B cell (primary cell): ENCODE data around the gene MYCBP2. TPM values are rescaled to one million over a fixed set of nuclear protein-coding genes. Genes with fewer than 3 reads are reported as not detected.
A peak's percentile ranks its signal among the peaks of the same experiment; 100 is the strongest.

ENCODE experiments used
- ATAC-seq: fragments of 200-7000 bp; cut with Tn5 transposase; one replicate; pipeline ENCODE4 v1.10.0; 2021; ENCODE audit warnings: low read depth, mild to moderate bottlenecking, moderate number of reproducible peaks, moderate library complexity
- CTCF ChIA-PET: fragments of 350-600 bp; sonication (Branson Sonifier 250); formaldehyde crosslinking; loops from one replicate; lab custom pipeline; 2021; ENCODE audit warnings: antibody characterized with exemption, inconsistent platforms; lab: Charles Lee
- POLR2A ChIA-PET: fragments of 350-600 bp; sonication (Branson Sonifier 250); formaldehyde crosslinking; loops from one replicate; lab custom pipeline; 2021; ENCODE audit warnings: antibody characterized with exemption; lab: Charles Lee
- DNase-seq: peaks from one replicate; pipeline ENCODE4 v3.0.0; 2013
- H2AFZ ChIP-seq: 2 replicates; pipeline ENCODE4 v1.6.1; 2012; ENCODE audit warnings: mild to moderate bottlenecking, low read depth, low read length; ENCODE audit not compliant: insufficient read depth, poor library complexity, severe bottlenecking
- H3K27ac ChIP-seq, 2 donors: 1 replicate in 1 of 2; 2 replicates in 1 of 2; pipeline ENCODE4 v1.5.1; 2012 to 2013; ENCODE audit warnings: low read length in 2 of 2, mild to moderate bottlenecking in 2 of 2, moderate library complexity in 1 of 2
- H3K27me3 ChIP-seq, 4 experiments: fragments of 200-600 bp in 1 of 4; sonication (generic) in 1 of 4; replicated peaks in 1 of 4; 1 replicate in 2 of 4; 2 replicates in 2 of 4; pipeline versions ENCODE4 v1.6.1 to v1.7.0; 2013 to 2016; ENCODE audit warnings: low read length in 3 of 4, mild to moderate bottlenecking in 2 of 4, mixed read lengths in 1 of 4, moderate library complexity in 1 of 4; ENCODE audit not compliant: insufficient read depth in 4 of 4, control insufficient read depth in 3 of 4; ENCODE audit errors: control extremely low read depth in 1 of 4
- H3K36me3 ChIP-seq, 2 experiments: replicated peaks in 1 of 2; 1 replicate in 1 of 2; 2 replicates in 1 of 2; pipeline versions ENCODE4 v1.6.1 to v1.7.1; 2013; ENCODE audit warnings: low read length in 1 of 2; ENCODE audit not compliant: insufficient read depth in 2 of 2, control insufficient read depth in 1 of 2; ENCODE audit errors: control extremely low read depth in 1 of 2, extremely low read depth in 1 of 2
- H3K4me1 ChIP-seq, 2 donors: fragments of 200-600 bp in 1 of 2; sonication (generic) in 1 of 2; 1 replicate in 1 of 2; 2 replicates in 1 of 2; pipeline versions ENCODE4 v1.5.1 to v1.6.1; 2013 to 2017; ENCODE audit warnings: low read length in 2 of 2; ENCODE audit not compliant: control insufficient read depth in 2 of 2, insufficient read depth in 2 of 2
- H3K4me2 ChIP-seq: replicated peaks from 2 replicates; pipeline ENCODE3; 2012; ENCODE audit warnings: mild to moderate bottlenecking, low read depth, low read length; ENCODE audit not compliant: poor library complexity, severe bottlenecking
- H3K4me3 ChIP-seq, 5 experiments: fragments of 200-600 bp in 1 of 5; sonication (generic) in 1 of 5; 1 replicate in 3 of 5; 2 replicates in 2 of 5; pipeline versions ENCODE4 v1.5.1 to v1.7.0; 2011 to 2016; ENCODE audit warnings: low read length in 4 of 5, mild to moderate bottlenecking in 4 of 5, low read depth in 2 of 5, control low read depth in 1 of 5, moderate library complexity in 1 of 5; ENCODE audit not compliant: insufficient read depth in 1 of 5; ENCODE audit errors: control extremely low read depth in 1 of 5, extremely low read depth in 1 of 5
- H3K79me2 ChIP-seq: fragments of 200-600 bp; sonication (generic); one replicate; pipeline ENCODE4 v1.6.0; 2016; ENCODE audit warnings: low read length; ENCODE audit not compliant: control insufficient read depth, insufficient read depth
- H3K9ac ChIP-seq: fragments of 200-600 bp; sonication (generic); 2 replicates; pipeline ENCODE4 v1.6.1; 2017; ENCODE audit warnings: mild to moderate bottlenecking, low read length, moderate library complexity
- H3K9me3 ChIP-seq, 3 donors: one replicate each; pipeline versions ENCODE4 v1.6.1 to v1.7.1; 2013; ENCODE audit warnings: low read length in 2 of 3; ENCODE audit not compliant: control insufficient read depth in 2 of 3, insufficient read depth in 1 of 3; ENCODE audit errors: control extremely low read depth in 1 of 3
- H4K20me1 ChIP-seq: 2 replicates; pipeline ENCODE4 v1.6.0; 2012; ENCODE audit warnings: mild to moderate bottlenecking, low read length; ENCODE audit not compliant: insufficient read depth, control insufficient read depth, poor library complexity, severe bottlenecking
- H3K27ac Mint-ChIP-seq: one replicate; pipeline ENCODE4 v1.8.0; 2021; ENCODE audit warnings: mixed read lengths
- H3K27me3 Mint-ChIP-seq: one replicate; pipeline ENCODE4 v1.8.0; 2021; ENCODE audit warnings: mixed read lengths
- H3K4me1 Mint-ChIP-seq: one replicate; pipeline ENCODE4 v1.8.0; 2021; ENCODE audit warnings: mixed read lengths
- H3K4me3 Mint-ChIP-seq: one replicate; pipeline ENCODE4 v1.8.0; 2021; ENCODE audit warnings: mixed read lengths
- H3K9me3 Mint-ChIP-seq: one replicate; pipeline ENCODE4 v1.8.0; 2022; ENCODE audit warnings: mixed read lengths; ENCODE audit not compliant: insufficient read depth
- EZH2 ChIP-seq: IDR thresholded peaks from 2 replicates; pipeline ENCODE4 v1.6.1; 2012; ENCODE audit warnings: borderline replicate concordance, low read depth, mild to moderate bottlenecking, moderate library complexity, low read length; ENCODE audit not compliant: insufficient read depth, poor library complexity, severe bottlenecking
- WGBS: methylation state at CpG from one replicate; pipeline ENCODE4 v1.1.5; 2013; ENCODE audit warnings: missing lambda C conversion rate; ENCODE audit not compliant: insufficient coverage; 5-methylcytosine and 5-hydroxymethylcytosine counted together
- intact Hi-C: fragments of 100-400 bp; cut with micrococcal nuclease; formaldehyde crosslinking; loops from one replicate; pipeline ENCODE4 v1.10.0; 2022
- polyA plus RNA-seq: library from polyadenylated mRNA; depleted of rRNA; stranded (reverse); fragments of >200 nt; gene quantifications from 2 replicates; pipeline ENCODE4 v1.2.3, GENCODE V29; 2012
- total RNA-seq, 2 donors: library from RNA; stranded (reverse); fragments of 120-200 nt in 1 of 2; gene quantifications; 1 replicate in 1 of 2; 2 replicates in 1 of 2; pipeline versions ENCODE4 v1.2.3 to v1.2.4, GENCODE V29; 2013 to 2022
- TF ChIP-seq, protein P1 (sequence below): fragments of 200-600 bp; IDR thresholded peaks from one replicate; pipeline ENCODE4 v1.8.0; 2022; ENCODE audit warnings: antibody characterized with exemption, mild to moderate bottlenecking

Gene MYCBP2
- total and polyA plus RNA-seq, 2 donors (not counting 1 experiment from before 2014, with no cell fraction given), result 84.0 to 237 TPM

DNA sequence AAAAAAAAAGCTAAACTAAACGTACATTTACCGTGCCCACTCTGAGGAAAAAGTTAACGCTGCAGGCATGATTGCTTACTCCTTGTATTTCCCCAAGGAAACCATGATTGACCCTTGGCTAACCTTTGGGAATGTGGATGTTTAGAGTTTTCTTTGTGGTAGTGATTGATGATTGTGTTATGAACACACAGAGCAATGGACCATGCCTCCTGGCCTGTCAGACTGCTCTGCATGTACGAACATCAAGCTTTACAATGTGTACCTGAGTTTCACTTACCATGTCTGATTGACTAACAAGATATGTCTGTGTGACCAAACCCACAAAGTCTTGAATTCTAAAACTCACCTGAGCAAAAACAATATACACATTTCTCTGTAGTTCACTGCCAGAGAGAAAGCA lies 35.1 kb downstream of the MYCBP2 start:
- Mint-ChIP-seq H3K27me3 (no peaks in the 10 kb centered on the region), H3K9me3 (no peaks in the 10 kb centered on the region), H3K4me3 (no peak overlapping the region), H3K27ac (peak overlapping the region; percentile 15), H3K4me1 (peaks cover 43% of the 10 kb centered on the region)
- H3K9me3 ChIP-seq, result no peaks in the 10 kb centered on the region
- 83% methylated on average over 4 of the region's 4 CpGs for WGBS
- peaks cover 6 to 7% of the 10 kb centered on the region in 2 donors for H3K4me1 ChIP-seq
- intact Hi-C loops, result loop anchor here (1.0 kb wide), 1 partner anchor 187 kb away; no protein-coding TSS in a partner anchor
- H2AFZ ChIP-seq, result no peak overlapping the region
- peaks cover 91% of the 10 kb centered on the region for H3K79me2 ChIP-seq
- POLR2A ChIA-PET, result no interaction called here
- H3K27me3 ChIP-seq, result no peaks in the 10 kb centered on the region
- peaks cover 4% of the 10 kb centered on the region for H4K20me1 ChIP-seq
- no peak for ATAC-seq
- peaks cover 12 to 48% of the 10 kb centered on the region in 2 experiments for H3K36me3 ChIP-seq
- no peak overlapping the region for H3K4me2 ChIP-seq
- no peak overlapping the region for H3K4me3 ChIP-seq
- CTCF ChIA-PET, result interaction anchor here (1.6 kb wide), 1 partner anchor 25 kb away, joined by 4 read pairs; no protein-coding TSS in a partner anchor
- TF ChIP-seq EZH2, result no peak
- TF ChIP-seq, protein P1, sequence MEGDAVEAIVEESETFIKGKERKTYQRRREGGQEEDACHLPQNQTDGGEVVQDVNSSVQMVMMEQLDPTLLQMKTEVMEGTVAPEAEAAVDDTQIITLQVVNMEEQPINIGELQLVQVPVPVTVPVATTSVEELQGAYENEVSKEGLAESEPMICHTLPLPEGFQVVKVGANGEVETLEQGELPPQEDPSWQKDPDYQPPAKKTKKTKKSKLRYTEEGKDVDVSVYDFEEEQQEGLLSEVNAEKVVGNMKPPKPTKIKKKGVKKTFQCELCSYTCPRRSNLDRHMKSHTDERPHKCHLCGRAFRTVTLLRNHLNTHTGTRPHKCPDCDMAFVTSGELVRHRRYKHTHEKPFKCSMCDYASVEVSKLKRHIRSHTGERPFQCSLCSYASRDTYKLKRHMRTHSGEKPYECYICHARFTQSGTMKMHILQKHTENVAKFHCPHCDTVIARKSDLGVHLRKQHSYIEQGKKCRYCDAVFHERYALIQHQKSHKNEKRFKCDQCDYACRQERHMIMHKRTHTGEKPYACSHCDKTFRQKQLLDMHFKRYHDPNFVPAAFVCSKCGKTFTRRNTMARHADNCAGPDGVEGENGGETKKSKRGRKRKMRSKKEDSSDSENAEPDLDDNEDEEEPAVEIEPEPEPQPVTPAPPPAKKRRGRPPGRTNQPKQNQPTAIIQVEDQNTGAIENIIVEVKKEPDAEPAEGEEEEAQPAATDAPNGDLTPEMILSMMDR, result no peak
- no peak overlapping the region for H3K9ac ChIP-seq
- peak overlapping the region in 1 of 2 donors; percentile 37 for H3K27ac ChIP-seq
- DNase-seq, result no peak

DNA sequence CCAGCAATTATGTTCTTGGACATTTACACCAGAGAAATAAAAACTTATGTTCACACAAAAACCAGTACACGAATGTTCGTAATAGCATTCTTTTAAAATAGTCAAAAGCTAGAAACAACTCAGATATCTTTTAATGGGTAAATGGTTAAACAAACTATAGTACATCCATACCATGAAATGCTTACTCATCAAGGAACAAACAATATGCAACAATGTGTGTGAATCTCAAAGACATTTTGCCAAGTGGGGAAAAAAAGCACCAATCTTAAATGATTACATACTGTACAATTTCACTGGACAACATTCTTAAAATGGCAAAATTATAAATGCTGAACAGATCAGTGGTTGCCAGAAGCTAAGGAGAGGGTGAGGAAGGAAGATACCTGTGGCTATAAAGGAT lies 36.6 kb downstream of the MYCBP2 start:
- TF ChIP-seq, protein P1, result no peak
- no peak for TF ChIP-seq EZH2
- Mint-ChIP-seq H3K27me3 (no peaks in the 10 kb centered on the region), H3K27ac (no peak overlapping the region), H3K9me3 (no peaks in the 10 kb centered on the region), H3K4me3 (peak overlapping the region; percentile 17), H3K4me1 (peaks cover 33% of the 10 kb centered on the region)
- ChIA-PET CTCF (interaction anchor here (1.0 kb wide), 2 partner anchors 15 to 35 kb away, joined by 3 read pairs; no protein-coding TSS in a partner anchor), POLR2A (no interaction called here)
- H3K27me3 ChIP-seq, result no peaks in the 10 kb centered on the region
- no peak overlapping the region for H3K9ac ChIP-seq
- H3K27ac ChIP-seq, result no peak overlapping the region
- H2AFZ ChIP-seq, result no peak overlapping the region
- no peak overlapping the region for H3K4me2 ChIP-seq
- no peak for ATAC-seq
- peaks cover 4% of the 10 kb centered on the region for H4K20me1 ChIP-seq
- no peak overlapping the region for H3K4me3 ChIP-seq
- H3K9me3 ChIP-seq, result no peaks in the 10 kb centered on the region
- peaks cover 15 to 47% of the 10 kb centered on the region in 2 experiments for H3K36me3 ChIP-seq
- no peak for DNase-seq
- intact Hi-C loops, result no loop called here
- H3K4me1 ChIP-seq, result no peaks in the 10 kb centered on the region
- H3K79me2 ChIP-seq, result peaks cover 83% of the 10 kb centered on the region
- WGBS, result no CpG with 5 or more reads among the region's 2 CpGs
